CD4-positive, alpha-beta T cell treated with Interleukin-4 for 1 hour (primary cell): ENCODE measurements around the gene NR3C2.
A peak's percentile ranks its signal among the peaks of the same experiment; 100 is the strongest.
"Not testable (repeated sequence)": the region's sequence is repeated elsewhere in the genome, so short reads cannot be mapped to it uniquely, and the experiment has no call there.

Source experiments
- DNase-seq, 2 donors: peaks; one replicate each; pipeline ENCODE4 v3.0.0-alpha.2; 2020 to 2022

Gene NR3C2

DNA sequence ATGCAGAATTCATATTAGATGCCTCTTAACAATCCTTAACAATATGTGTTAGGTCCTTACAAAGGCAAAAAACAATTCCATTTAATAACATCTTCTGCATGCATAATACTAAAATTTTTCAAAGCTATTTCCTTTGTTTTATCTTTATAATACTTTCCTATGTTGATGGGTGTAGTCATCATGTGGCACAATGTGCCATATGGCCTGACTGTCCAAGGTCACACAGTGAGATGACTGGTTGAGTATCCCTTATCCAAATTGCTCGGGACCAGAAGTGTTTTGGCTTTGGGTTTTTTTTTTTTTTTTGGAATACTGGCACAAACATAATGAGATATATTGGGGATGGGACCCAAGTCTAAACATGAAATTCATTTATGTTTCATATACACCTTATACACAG, 77.7 kb downstream of the NR3C2 start:
- DNase-seq, result no peak

DNA sequence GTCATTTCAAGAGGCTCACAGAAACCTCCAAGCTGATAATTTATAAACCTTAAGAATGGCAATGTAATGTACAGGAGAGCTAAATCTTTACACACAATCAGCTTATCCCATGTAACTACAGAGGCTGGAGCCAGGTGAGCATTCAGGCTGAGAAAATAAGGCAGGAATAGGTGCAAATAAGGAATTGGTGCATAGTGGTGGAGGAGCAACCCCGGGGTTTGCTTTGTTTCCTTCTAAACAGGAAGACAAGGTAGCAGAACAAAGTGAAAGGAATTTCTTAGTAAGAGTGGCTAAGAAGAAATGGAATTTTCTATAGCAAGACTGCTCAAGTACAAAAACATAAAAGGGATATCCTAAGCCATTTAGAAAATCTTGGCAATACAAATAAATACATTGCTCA, 82.4 kb downstream of the NR3C2 start:
- no peak for DNase-seq

DNA sequence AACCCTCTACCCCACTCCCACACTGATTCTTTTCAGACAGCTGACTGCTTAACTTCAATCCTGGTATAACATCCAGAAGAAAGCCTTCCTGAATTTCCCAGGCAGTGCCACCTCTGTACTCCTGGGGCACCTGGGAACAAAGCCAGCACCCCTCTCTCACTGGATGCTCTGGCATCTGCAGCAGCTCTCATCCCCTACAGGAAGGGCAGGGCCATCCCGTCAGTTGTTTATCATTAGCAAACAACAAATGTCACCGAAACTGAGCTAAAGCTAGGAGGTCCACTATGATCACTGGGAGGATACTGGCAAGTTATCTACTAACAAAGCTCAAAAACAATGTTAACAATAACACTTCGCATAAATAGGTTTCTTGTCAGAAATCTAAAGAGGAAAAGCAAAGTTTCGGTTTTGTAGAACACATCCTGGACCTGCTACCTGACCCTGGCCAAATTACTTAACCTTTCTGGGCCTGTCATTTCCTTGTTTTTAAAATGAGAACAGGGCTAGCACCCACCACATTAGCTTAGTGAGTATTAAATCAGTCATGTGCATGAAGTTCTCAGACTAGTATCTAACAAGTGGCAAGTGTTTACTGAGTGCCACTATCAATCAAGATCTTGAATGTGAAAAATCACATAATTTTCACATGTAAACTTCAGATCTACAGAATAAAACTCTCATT, 86.6 kb downstream of the NR3C2 start:
- peak in 1 of 2 donors; percentile 11 for DNase-seq

DNA sequence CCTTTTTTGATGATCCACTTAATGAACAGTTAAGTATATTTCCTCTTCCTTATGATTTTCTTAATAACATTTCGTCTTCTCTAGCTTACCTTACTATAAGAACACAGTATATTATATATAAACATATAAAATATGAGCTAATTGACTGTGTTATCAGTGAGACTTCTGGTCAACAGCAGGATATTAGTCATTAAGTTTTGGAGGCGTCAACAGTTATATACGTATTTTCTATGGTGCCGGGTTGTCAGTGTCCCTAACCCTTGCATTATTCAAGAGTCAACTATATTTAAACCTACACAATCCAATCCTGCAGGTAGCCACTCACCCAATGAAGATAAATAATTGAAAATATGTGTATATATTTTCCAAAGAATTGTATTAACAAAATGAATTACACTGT, 88.0 kb downstream of the NR3C2 start:
- no peak for DNase-seq

DNA sequence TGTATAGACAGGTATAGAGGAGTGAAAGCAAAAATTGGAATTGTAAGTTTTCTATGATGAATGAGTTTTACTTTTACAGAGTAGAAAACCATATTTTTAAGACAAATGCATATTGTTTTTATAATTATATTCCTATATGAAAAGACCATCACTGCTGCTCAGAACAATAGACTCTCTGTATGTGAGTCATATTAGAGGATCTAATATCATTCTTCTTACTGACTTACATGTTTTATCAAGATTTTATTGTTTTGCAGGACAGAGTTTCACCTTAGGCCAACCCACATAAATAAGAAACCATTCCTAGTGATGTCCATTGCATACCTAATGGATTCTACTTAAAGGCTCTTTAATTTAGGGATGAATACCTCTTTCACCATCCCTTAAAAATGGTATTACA, 88.6 kb downstream of the NR3C2 start:
- no peak for DNase-seq

DNA sequence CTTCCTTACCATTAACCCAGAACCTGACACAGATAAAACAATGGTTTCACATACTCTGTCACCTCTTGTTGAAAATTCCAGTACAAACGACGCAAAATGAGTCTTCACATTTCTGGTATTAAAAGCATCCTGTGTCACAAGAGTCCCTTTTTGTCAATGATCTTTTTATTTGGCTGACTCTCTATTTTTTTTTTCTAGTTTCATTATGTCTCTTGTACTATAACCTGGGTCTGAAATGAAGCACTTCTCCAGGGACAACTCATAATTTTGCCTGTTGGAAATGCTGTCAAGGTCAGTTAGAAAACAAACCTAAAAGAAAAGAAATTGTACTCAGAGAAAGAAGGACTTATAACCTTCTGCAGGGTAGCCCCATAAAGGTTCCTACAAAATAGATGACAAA, 93.1 kb downstream of the NR3C2 start:
- DNase-seq, result no peak

DNA sequence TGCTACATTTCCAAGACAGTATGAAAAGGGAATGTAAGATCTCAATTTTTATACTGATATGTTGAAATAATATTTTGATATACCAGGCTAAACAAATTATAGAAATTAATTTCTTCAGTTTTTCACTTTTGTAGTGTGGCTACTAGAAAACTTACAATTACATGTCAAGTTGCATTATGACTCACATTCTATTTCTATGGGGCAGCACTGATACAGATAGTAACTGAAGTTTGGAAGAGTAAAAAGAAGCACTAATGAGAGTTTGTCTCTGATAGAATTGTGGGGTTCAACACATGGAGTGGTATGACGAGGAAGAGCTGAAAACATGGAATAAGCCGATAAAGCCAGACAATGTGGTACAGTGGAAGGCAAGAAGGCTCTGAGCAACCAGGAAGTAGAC, 95.6 kb downstream of the NR3C2 start:
- DNase-seq, result no peak

DNA sequence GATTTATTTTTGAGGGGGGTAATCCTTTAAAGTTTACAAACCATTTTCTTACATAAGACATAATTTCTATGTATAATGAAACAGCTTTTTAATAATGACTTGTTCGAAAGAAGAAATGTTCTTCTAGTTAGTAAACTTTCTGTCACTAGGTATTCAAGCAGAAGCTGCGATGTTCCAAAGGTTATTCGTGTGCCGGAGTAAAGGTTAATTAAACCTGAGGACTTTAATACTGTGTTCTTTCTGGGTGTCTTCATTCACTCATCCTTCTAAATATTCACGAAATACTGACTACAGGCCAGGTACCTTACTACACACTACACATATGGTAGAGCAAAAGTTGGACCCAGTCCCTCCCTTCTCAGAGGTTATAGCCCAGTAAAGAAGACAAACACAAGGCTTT, 96.7 kb downstream of the NR3C2 start:
- no peak for DNase-seq

DNA sequence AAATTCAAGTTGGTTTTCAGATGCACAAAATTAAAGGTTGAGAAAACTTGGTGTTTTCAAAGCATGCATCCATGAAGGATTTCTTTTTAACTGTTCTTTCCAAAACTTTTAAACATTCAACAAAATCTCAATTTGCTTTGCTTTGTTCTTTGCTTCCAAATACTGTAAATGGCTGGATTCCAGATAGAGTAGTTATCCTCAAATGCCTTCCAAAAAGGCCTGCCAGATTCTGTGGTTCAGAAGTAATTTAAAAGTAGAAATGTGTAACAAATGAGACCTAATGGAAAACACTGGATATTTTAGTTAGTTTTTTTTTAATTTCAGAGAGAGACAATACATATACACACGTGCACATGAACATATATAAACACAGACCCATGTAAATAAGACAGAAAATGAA, 97.3 kb downstream of the NR3C2 start:
- no peak for DNase-seq

DNA sequence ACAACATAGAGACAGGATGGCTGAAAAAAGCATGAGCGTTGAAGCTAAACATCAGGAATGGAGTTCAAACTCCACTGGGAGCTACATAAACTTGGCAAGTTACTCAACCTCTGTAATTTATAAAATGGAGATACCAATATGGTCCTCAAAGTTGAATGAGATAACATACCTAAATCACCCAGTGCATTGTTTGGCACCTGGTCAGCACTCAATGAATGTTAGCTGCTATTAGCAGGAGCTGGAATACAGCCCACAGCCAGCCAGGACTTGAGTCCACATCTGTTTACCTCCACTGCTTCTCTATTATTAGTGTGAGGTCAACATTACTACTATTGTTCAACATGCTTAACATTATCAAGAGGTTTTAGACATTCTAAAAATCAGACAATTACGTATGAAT, 97.9 kb downstream of the NR3C2 start:
- no peak for DNase-seq

DNA sequence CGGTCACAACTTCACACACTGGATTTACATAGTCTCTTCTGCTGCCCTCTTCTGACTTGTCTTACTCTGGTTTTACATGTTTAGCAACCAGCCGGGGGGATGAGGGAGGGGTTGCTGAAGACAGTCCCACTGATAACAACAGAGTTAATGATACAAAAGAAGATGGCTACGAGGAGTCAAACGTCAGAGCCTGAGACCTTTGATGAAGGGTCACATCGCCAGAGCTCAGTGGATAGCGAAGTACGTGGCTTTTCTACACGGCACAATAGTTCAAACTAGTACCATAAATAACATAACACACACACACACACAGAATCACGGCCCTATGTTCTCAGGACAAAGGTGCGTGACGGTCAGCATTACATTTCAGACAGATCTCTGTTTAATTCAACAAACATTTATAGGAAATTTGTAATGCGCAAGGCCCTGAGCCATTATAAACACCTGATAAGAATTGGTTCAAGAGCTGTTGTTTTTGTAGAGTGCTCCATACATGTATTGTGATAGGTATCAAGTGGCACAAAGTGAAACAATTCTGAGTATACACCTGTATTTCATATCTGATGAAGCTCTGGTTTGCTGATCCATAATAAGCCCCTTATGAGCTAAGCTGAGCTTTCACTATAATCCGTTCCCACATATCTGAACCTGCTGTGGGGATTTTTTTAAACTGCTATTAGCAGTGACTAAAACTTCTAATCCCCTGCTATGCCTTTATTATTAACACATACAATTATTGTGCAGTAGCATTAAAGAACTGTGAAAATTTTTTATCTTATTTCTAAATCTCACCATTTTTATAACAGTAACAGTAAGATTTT, 100.0 kb downstream of the NR3C2 start:
- no peak for DNase-seq

DNA sequence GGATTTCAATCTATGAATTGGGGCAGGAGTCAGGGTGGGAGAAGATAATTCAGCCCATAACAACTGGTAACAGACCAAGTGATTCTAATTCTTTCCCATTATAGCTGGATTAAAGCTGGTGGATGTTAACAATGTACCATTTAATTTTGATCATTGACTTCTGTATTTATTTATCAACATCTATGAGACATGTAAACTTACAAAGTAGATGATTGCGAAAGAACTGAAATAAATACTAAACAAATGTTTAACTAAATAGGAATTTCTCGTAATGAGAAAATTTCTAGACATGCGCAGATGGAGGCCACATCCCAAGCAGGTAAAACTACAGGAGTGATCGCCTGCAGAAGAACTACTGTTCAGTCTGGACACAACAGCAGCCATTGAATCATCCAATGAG, 107.1 kb downstream of the NR3C2 start:
- DNase-seq, result no peak

DNA sequence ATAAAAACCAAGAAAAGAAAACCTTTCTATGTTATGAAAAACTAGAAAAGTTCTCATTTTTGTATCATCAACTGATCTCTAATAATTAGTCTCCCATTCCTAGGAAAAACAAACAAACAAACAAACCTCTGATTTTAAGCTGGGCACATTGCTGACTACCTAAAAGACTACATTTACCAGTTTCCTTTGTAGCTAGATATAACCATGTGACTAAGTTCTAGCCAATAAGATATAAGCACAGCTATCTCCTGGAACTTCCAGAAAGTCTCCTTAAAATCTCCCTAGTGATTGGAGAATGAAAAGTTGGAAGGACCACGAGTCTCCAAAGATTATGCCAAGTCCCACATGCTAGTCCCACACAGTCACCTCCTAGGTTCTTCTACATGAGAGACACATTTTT, 108.9 kb downstream of the NR3C2 start:
- DNase-seq, result no peak

DNA sequence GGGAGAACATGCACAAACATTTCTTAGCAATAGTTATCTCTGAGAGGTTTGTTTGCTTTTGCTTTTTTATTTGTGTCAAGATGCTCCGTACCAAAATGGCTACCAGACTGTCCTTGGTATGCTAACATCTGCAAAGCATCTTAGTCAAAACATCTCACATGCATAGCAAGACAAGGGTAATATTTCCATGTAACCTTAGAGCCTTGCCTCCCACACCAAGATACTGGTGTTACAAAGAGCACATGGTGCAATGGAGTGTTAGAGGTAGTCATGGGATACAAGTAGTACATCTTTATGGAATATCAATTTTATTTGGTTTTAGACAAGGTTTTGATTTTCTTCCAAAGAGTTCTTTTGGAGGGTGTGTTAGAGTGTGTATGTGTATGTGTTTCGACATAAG, 109.7 kb downstream of the NR3C2 start:
- DNase-seq, result no peak

DNA sequence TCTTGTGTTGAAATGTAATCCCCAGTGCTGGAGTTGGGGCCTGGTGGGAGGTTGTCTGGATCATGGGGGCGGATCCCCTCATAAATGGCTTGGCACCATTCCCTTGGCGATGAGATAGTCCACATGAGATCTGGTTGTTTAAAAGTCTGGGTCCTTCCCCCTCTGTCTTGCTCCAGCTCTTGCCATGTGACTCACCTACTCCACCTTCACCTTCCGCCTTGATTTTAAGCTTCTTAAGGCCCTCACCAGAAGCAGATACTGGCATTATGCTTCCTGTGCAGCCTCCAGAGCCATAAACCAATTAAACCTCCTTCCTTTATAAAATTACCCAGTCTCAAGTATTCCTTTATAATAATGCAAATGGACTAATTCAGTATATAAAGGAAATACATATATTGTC, 111.5 kb downstream of the NR3C2 start:
- DNase-seq, result no peak

DNA sequence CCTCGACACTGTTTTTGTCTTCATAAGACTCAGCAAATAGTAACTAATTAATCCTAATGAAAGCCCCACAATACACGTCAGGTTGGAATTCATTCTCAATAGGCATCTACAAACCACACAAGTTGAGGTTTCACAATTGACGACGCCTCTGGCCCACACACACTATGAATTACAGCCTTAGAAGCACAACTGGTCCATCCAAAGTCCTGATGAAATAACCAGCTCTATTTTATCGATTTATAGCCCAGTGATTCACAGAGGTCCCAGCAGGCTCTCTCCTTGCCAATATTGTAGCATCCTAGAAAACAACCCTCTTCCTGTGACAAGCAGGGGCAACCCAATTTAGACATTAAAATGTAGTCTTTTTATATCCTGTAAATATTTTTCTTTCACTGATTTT, 112.1 kb downstream of the NR3C2 start:
- DNase-seq, result no peak

DNA sequence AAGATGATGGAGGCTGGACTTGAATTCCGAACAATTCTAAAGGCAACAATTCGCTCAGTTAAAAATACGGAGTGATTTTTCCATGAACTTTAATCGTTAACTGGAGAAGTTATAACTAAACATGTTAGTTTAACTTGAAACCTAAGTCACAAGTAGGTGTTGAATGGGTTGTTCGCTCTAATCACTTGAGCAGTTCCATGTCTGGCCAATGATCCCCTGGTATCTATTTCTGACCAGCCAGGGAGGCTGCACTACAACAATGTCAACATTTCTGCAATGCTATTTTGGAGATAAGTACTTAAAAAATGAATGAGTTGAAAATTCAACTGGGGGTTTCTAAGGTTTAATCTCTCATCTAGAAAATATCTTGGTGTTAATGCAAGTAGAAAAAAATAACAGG, 112.5 kb downstream of the NR3C2 start:
- DNase-seq, result no peak

DNA sequence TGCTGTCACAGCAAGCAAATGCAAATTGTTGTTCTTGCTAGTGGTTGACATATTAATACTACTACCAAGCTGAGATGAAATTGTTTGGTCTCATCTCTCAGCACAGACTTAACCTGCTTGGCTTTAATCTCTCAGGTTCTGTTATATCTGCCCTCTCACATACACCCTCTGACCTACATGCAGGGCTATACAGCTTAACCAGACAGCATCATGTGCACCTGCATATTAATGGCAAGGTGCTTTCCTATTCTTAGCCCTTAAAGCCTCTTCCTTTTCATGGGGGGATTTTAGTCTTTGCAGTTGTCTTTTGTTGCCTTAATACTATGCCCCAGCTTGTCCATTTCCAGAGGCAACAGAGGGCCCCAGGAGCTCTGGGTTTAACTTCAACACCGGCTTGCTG, 114.5 kb downstream of the NR3C2 start:
- no peak for DNase-seq

DNA sequence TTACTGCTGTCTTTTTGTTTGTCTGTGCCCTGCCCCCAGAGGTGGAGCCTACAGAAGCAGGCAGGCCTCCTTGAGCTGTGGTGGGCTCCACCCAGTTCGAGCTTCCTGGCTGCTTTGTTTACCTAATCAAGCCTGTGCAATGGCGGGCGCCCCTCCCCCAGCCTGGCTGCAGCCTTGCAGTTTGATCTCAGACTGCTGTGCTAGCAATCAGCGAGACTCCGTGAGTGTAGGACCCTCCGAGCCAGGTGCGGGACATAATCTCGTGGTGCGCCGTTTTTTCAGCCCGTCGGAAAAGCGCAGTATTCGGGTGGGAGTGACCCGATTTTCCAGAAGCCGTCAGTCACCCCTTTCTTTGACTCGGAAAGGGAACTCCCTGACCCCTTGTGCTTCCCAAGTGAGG, 118.9 kb downstream of the NR3C2 start:
- not testable (repeated sequence) for DNase-seq

DNA sequence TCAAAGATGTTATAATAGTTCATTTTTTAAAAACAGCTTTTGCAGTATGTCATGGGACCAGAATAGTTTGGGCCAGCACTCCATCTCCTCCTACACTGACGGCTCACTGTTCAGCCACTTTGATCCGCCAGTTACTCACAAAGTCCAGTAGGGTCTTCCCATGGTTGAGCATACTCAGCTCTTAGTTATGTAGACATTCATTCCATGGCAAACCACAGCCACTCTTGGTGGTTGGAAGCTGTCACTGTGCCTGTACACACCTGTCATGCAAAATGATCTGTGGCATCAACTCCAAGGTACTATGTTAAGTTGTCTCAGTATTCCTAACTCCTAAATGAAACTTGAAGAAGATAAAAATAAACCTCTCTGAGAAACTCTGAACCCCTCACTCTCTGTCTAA, 127.2 kb downstream of the NR3C2 start:
- DNase-seq, result no peak

DNA sequence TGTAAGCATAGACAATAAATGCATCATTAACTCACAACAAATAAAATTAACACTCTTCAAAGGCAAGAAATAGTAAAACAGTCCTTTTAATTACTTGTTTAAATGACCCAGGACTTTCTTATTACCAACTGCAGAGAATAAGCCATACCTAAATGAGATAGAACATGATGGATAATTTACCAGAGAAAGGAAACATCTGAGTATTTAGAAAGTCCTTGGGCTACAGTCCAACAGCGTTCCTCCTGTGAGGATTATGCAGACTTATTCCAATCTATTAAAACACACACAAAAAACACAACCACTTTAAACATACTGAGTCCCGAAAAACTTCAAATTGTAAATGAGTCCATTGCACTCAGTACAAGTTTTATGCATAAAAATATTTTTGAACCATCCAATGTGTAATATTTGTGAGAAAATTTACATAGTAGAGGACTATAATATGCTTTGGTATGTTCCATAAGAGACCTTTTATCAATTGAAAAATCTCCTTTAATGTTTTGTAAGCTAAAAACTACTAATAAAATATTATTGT, 129.2 kb downstream of the NR3C2 start:
- no peak for DNase-seq

DNA sequence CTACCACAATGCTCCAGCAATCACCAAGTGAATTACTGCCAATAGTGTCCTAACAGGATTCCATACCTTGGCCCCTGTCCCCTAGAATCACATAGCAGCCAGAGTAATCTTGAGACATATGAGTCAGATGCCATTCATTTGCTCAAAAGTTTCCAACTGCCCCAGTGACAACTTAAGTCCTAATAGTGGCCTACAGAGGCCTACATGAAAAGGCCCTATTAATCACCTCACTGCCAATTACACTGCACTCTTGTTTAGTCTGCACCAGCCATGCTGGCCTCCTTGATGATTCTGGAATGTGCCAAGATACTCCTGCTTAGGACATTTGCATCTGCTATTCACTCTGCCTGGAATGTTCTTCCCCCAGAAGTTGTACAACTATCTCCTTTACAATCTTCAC, 130.7 kb downstream of the NR3C2 start:
- DNase-seq, result no peak

DNA sequence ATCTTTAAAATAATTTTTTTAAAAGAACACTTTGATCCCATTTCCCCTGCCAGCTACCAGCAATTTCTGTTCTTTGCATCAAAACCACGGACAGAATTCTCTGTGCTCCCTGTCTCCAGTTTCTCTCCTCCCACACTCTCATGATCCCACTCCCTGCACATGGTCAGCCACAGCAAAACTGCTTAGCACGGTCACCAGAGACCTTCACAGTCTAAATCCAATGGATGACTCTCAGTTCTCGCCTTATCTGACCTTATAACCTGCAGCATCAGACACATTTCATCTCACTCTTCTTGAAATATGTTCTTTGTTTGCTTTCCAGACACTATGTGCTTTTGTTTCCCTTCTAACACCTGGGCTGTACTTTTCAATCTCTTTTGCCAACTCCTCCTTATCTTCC, 131.5 kb downstream of the NR3C2 start:
- DNase-seq, result no peak

DNA sequence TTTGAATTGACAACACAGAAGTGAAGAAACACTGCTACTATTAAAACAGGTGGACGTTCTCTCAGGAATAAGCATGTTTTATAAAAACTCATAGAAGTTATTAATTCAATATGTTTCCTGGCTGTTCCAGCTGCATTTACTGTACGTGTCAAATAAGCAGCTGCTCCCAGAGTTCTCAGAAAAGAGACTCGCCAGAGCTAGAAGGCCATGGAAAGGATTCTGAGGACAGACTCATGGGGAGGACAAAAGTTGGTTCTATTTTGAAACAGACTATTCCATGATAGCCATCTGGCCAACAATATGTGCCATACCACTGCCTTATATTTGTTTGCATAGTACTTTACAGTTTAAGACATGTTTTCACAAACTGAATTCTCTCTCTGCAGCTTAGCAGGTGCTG, 136.5 kb downstream of the NR3C2 start:
- no peak for DNase-seq

DNA sequence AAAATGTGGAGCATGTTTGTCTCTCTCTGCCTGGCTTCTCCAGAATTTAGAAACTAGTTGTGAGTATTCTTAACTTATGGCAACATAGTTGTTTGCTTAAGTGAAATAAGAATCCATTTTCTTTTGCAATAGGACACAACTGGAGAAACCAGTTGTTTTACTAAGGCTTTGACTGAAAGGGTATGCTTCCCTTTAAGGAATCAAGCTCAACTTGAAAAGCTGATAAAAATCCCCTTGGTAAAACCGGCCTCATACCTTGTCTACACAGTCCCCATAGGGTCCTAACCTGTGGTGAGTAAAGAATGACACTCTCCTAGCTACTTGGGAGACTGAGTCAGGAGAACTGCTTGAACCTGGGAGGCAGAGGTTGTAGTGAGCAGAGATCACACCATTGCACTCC, 139.8 kb downstream of the NR3C2 start:
- DNase-seq, result no peak
